ENCODE measurements around the gene STMN3.
"Not testable (repeated sequence)": the region's sequence is repeated elsewhere in the genome, so short reads cannot be mapped to it uniquely, and the experiment has no call there.

Gene STMN3

DNA sequence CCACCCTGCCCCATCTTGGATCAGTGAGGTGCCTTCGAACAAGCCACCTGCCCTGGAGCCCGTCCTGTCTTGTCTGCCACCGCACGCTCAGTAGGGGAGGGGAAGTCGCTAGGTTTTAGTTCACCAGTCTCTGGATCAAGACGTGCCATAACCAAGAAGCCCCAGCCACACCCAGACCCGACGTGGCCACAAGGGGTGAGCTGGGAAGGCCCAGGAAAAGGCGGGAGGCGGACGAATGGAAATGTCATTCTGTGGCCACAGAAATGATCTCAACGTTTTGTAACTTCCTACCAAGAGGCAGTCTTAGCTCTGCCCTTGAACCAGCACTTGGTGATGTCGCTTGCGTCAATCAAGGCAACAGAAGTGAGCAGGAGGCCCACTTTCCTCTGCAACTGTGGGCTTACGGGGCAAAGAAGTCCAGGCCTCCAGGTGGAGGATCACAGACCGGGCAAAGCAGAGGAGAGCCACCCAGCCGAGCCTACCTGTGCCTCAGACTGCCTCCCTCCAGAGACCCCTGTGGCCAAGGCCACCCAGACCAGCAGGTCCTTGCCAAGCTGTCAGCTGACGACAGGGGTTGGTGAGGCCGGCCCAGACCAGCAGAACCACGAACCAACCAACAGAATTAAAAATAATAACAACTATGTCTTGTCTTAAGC is 40.8 kb downstream of the STMN3 start:
- DNase-seq (ENCODE audit: low spot score) = no peak

DNA sequence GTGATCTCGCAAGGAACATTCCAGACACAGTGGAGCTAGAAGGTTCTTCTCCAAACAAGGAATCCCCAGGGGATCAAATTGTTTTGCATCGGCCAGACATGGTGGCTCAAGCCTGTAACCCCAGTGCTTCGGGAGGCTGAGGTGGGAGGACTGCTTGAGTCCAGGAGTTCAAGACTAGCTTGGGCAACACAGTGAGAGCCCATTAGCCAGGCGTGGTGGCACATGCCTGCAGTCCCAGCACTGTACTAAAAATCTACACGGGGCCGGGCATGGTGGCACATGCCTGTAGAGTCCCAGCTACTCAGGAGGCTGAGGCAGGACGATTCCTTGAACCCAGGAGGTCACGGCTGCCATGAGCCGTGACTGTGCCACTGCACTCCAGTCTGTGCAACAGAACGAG is 41.6 kb downstream of the STMN3 start:
- DNase-seq (ENCODE audit: low spot score) = no peak

DNA sequence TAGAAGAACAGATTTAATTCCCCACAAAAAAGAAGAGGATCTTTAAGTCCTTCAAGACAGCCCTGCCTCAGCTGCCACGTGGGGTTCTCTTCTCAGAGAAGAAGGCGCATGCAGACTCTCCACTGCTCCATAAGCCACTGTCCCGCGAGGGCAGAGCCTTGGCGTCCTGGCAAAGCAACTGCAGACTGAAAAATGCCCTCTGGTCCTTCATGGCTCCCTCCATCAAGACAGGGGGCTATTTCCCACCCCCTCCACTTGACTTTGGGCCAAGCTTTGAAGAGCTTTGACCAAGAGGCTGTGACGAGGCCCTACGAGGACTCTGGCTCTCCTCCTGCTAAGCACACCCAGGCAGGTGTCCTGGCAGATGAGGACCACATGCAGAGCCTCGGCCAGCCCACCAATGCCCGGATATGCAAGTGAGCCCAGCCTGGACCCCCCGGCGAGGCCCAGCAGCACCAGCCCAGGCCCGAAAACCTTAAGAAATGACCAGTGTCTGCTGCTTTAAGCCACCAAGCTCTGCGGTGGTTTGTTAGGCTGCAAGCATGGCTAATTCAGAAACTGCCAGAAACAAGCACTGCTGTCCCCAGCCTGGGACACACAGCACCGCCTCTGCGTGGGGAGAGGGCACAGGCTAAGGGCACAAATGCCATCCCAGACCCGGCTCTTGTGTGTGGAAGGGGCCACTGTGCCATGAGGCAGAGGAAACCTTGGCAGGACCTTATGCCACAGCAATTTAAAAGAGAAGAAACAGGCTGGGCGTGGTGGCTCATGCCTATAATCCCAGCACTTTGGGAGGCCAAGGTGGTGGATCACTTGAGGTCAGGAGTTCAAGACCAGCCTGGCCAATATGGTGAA is 42.4 kb downstream of the STMN3 start:
- no peak for DNase-seq (ENCODE audit: low spot score)

DNA sequence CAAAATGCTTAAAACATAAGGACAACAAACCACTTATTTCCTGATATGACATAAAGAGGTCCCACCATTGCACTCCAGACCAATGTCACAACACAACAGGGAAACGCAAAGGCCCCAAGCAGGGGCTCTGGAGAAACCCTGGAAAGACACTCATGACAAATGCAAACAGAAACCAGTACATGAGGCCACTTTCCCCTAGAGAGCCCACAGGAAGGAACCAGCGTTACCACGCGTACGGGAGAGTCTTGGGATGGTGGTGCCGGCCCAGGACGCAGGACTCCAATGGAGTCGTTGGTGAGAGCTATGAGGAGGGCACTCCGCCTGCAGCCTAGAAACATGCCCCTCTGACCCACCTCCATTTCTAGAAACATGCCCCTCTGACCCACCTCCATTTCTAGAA is 46.5 kb downstream of the STMN3 start:
- DNase-seq (ENCODE audit: low spot score) = no peak

DNA sequence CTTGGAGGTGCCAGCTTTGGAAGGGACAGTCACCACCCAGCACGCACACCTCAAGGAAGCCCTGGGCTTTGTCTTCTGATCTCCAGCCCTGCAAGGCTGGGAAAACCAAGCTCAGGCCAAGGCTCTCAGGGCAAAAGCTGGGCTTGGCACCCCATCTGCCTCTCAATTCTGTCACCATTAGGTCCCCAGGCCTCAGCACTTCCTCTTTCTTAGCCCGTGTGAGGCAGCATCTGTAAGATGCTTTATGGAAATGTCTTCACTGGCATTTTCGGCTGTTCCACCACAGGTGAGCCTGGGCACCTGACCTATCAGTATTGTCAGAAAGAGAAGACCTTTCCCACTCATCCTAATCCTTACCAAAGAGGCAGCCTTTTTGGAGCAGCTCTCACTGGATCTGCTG is 50.9 kb downstream of the STMN3 start:
- DNase-seq (ENCODE audit: low spot score) = no peak

DNA sequence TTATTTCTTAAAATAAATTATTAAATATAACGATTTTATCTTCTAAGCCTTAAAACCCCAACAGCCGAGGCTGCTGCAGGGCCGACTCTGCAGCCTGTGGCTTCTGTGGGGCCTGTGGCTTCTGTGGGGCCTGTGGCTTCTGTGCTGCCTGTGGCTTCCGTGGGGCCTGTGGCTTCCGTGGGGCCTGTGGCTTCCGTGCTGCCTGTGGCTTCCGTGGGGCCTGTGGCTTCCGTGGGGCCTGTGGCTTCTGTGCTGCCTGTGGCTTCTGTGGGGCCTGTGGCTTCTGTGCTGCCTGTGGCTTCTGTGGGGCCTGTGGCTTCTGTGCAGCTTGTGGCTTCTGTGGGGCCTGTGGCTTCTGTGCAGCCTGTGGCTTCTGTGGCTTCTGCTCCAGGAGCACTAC is 51.5 kb downstream of the STMN3 start:
- DNase-seq (ENCODE audit: low spot score) = not testable (repeated sequence)

DNA sequence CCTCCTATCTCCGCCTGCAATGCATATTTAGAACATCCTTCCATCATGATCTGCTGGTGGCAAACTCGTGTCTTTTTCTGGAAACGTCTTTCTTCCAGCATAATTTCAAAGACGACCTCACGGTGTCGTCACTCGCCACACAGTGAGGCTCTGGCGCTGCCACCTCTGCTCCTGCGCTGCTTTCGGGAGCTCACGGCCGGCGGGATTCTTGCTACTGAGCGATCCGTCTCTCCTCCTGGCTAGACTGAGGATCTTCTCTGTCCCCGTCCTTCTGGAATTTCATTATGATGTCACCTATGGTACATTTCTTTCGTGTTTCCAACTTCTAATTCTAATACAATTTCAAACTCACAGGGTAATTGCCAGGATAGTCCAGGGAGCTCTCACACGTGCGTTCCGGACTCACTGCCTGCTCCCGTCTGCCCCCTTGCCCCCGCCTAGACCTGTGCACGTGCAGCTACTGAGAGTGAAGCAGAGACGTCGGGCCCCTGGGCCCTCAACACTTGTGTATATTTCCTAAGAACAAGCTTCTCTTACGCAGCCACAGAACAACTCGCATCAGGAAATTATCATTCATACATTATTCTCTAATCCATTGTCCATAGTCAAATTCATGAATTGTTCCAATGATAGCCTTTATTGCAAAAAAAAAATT is 53.7 kb downstream of the STMN3 start:
- DNase-seq (ENCODE audit: low spot score) = no peak

DNA sequence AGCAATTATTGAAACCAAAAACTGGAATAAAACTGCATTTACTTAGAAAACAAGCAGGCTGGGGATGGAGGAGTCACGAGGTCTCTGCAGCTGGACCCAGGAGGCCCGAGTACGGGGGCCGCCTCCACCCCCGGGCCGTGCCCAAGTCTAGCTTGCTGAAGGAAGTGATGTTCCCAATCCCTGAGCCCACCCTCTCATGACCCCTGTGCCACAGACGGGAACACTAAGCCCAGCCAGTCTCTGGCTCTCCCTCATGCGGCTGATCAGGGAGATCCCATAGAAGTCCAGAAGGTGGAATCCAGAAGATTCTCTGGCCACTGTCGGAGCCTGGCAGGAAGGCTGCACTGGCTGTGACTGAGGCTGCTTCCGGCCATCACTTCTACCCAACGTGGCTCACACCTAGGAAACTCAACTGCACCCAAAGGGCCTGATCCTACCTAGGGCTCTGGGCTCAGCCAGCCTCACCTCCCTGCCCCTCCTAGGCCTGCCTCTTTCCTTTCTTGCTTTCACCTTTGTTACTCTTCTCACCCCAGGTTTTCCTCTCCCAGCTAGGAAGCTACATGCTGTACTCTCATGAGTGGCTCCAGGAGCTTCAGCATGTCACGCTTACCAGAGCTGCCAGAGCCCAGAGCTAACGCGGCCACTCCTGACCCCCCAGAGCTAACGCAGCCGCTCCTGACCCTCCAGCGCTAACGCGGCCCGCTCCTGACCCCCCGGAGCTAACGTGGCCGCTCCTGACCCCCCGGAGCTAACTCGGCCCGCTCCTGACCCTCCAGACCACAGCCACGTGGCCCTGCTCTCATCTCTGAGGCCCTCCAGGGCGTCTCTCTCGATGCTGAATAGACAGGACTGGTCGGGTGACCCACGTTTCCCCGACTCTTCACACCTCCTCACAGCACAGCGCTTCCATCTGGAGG is 54.5 kb downstream of the STMN3 start:
- no peak for DNase-seq (ENCODE audit: low spot score)

DNA sequence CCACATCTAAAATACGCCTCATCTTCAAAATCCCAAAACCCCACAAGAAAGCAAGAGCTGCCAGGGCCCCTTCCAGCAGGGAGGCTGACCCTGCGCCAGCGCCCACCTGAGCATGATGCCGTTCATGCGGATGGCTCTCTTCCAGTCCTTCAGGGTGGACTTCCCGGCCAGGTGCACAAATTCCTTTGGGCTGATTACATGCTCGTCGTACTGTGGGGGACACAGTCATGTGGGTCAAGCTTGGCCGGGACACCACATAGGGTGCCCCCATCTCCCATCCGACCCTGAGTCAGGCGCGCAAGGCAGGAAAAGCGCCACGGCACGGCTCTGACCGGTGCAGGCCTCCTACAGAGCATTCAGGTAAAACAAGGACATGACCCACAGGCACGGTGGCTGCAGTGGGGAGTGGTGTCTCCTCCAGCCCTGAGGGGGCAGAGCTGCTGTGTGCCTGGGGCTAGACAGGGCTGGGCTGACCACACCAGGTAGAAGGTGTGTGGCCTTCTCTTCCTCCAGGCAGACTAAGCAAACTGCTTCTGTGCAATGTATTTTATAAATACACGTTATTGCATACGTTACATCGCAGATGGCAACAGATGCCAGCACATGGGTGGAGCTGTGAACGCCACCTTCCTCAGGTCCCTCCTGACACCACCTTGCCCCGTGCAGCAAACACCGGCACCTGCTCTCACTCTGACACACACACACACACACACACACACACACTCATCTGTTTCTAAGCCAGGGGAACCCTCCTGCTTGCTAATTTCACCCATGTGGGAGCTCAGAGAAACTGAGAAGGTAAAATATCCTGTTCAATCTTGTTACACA is 55.4 kb downstream of the STMN3 start:
- no peak for DNase-seq (ENCODE audit: low spot score)

DNA sequence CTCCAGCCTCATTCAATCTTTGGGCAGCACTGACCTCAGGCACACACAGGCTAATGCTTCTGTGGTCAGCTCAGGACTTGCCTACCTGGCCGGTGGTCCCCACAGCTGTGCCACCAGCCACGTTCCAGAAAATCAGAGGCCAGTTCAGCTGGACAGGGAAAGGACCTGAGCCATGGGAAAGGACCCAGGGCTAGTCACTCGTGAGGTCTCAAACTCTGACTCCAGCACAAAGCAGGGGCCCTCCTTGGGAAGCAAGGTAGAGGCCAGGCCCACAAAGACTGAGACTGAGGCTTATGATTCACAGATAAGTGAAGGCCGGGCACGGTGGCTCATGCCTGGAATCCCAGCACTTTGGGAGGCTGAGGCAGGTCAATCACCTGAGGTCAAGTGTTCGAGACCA is 56.8 kb downstream of the STMN3 start:
- no peak for DNase-seq (ENCODE audit: low spot score)

DNA sequence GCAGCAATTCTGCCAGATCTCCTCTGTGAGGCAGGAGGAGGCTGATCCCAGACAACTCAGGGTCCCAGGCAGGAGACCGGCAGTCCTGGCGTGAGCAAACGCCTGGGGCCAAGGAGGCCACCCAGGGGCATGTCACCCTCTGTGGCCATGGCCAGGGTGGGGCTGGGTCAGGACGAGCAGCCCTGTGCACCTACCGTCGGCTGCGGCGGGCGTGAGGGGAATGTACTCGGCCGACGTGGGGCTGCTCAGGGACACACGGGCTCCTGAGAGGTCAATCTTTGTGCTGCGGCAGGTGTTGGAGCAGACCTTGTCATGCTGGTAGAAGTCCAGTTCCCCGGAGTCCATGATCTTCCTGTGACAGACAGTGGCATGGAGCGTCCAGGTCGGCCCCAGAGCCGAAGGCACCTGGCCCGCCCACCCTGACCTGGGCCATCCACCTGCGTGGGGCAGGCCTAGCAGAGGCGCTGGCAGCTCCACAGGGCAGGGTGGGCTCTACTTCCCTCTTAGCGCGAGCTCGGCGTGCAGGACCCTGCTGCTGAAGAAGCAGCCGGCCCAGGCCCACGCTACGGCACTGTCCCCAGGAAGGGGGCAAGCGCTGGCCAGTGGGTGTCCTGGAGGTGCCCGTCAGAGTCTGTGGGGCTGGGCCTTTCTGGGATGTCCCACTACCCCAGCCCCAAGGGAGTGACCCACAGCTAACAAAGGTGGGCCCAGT is 57.7 kb downstream of the STMN3 start:
- no peak for DNase-seq (ENCODE audit: low spot score)

DNA sequence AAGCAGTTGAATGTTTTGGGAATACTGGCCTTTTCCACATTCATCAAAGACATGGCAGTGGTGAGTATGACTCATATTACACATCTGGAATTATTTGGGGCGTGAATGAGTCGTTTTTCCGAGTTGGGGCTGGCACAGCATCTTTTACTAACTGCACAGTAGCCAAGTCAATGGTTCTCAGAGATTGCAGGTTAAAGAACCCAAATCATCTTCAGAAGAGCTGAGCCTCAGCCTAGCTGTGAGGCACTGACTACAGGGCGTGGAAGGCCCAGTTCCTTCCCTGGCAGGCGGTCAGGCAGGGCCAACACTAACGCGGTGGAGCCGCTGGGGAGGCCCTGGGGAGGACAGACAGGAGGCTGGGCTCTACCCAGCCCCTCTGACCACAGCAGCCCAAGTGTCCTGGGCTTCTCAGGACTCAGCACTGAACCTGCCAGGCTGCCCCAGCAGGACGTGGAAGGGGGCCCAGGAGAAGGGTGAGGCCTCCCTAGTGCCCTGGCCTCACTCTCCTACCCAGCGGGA is 59.1 kb downstream of the STMN3 start:
- no peak for DNase-seq (ENCODE audit: low spot score)

DNA sequence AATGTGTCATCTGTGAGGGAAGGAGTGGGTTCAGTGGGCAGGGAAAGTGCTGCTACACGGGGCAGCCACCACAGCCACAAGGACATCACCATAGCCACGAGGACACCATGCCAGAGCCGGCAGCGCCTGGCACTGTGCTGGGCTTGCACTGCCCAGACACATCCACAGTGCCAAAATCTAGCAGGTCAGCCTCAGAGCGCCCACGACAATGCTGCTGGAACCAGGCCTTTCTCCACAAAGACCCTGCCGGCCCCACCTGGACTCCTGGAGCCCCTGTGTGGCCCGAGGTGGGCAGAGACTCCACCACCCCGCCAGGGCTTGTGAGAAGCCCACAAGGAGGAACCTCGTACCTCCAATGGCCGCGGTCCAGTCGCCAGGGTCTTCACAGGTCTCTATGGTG is 60.6 kb downstream of the STMN3 start:
- no peak for DNase-seq (ENCODE audit: low spot score)

DNA sequence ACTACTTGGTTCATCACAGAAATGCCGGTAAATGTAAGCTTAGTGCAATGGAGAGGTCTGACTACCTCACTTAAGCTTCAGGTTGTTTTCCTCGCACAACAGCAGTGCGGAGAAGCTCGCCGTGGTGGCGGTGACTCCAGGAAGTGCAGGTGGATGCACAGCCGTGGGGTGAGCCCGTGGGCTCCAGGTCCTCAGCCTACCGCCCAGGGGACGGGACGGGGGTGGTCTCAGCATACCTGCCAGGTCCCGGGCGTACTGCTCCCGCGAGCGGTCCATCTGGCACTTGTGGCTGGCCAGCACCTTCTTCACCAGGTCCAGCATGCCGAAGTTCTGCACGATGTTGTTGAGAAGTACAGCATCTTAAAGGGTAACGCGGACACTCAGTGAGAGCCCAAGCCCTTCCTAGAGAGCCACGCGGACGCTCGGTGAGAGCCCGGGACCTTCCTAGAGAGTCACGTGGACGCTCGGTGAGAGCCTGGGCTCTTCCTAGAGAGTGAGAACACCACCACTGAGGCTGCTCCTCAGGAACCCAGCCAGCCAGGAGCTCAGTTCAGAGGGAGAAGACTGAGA is 61.4 kb downstream of the STMN3 start:
- no peak for DNase-seq (ENCODE audit: low spot score)

DNA sequence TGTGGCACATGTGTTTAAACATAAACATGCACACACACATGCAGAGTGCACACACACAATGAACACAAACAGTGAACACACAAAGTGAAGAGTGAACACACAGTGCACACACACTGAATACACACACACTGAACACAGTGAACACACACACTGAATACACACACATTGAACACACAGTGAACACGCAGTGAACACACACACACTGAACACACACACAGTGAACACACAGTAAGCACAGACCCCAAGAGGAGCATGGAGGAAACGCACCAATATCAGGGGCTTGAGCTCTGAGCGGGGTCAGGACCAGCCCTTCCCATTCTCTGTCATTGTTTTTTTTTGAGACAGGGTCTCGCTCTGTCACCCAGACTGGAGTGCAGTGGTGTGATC is 62.1 kb downstream of the STMN3 start:
- no peak for DNase-seq (ENCODE audit: low spot score)

DNA sequence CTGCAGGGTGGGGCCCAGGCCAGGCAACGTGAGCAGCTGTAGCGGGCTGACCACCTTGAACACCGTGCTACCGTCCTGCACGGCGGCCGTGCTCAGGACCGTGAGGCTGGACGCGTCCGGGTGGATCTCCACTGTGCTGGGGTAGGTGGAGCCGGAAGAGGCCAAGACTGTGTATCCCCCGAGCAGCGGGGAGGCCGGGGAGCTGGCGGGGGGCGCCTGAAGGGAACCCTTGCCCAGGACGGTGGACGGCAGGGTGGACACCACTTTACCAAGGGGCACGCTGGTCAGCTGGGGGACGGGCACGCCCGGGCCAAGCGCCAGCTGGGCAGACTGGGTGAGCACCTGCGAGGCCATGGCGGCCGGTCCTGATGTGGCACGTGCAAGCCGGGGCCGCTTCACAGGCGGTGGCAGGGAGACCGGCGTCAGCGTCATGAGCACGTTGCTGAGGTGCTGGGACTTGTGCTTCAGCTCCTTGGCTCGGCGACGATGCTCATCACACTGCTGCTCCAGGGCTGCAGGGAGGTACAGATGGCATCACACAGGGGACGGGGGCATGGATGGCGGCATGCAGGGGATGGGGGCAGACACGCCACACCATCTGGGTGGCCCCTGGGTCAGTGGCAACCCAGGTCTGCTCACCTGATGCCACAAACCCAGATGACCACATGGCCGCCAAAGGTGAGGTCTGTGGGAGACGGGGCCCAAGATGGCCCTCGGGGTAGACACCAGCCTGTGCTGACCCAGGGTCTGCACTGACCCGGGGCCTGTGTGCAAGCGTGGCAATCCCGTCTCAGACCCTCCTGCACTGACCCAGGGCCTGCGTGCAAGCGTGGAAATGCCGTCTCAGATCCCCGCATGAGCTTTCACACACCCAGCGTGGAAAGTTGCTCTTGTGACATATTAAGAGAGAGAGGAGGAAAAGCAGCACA is 62.7 kb downstream of the STMN3 start:
- DNase-seq (ENCODE audit: low spot score) = no peak
